Endometrium (tissue), 2 donors: Measurements from ENCODE around the gene ZXDC.

Source experiments
- FAIRE-seq: peaks from 2 replicates; lab custom pipeline; 2012; peaks lifted over from hg19 to GRCh38; lab: Jason Lieb, UNC
- donor health status: control.
- donor health status: control.

Gene ZXDC

DNA sequence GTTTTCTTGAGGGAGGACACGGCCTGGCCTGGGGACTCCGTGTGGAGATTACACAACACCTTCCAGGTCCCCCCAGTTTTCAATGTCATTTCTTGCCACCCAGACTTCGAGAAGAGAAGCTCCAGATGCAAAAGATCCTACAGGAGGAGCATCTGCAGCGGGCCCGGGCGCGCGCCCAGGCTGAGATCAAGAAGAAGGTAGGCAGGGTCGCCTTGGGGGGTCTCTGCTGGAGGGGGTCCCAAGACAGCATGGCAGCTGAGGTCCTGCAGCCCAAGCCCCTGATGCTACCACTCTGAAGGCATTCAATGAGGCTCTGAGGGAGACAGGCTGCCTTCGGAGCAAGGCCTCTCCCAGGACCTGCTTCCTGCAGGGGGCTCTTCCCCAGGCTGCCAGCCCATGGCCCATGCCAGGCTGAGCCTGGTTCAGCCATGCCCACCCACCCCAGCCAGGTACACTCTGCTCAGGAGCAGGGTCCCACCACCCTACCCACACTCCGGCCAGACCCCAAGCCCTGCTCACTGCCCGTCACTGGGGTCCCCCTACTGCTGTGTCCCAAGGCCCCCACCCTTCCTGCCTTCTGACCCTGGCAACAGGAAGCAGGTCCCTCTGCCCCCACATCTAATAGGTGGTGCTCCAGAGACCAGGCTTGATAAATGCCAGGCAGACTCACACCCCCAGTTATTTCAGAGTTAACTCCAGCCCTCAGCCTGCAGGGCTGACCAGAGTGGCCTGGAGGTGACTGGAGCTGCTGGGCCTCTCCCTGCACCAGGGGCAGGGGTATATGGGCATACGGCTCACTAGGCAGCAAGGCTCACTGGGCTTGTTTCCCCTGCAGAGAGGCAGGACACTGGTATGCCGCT lies 40.0 kb downstream of the ZXDC start:
- no peak for FAIRE-seq

DNA sequence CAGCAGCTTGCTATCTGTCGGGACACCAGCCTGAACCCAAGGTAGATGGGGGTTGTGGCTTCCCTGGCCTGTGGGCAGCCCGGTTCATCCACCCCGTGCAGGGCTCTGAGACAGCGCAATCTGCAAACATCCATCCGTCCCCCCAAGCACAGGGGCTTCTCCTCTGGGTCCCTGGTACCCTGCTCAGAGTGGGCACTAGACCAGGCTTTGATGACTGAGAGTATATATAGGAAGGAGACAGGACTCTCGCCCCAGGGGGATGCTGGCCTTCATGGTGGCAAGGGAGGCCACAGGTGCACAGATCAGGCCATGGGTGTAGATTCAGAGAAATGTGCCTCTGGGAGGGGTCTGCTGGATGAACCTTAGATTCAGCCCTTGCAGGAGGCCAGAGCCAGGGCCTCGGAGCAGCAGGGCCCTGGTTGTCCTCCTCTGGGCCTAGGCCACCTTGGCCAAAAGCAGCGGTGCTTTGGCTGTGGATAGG lies 40.7 kb downstream of the ZXDC start:
- FAIRE-seq = no peak

DNA sequence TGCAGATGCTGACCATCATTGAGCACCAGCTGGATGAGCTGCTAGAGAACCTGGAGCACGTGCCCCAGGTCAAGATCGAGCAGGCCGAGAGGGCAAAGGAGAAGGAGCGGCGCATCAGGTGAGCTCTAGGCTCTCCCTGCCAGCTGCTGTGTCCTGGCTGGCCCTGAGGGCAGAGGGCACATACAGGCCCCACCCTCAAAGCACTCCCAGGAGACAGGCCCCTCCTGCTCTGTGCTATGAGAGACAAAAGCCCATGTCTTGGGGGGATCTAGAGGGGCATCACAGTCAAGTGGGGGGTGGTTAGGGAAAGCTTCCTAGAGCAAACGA lies 41.5 kb downstream of the ZXDC start:
- no peak for FAIRE-seq

DNA sequence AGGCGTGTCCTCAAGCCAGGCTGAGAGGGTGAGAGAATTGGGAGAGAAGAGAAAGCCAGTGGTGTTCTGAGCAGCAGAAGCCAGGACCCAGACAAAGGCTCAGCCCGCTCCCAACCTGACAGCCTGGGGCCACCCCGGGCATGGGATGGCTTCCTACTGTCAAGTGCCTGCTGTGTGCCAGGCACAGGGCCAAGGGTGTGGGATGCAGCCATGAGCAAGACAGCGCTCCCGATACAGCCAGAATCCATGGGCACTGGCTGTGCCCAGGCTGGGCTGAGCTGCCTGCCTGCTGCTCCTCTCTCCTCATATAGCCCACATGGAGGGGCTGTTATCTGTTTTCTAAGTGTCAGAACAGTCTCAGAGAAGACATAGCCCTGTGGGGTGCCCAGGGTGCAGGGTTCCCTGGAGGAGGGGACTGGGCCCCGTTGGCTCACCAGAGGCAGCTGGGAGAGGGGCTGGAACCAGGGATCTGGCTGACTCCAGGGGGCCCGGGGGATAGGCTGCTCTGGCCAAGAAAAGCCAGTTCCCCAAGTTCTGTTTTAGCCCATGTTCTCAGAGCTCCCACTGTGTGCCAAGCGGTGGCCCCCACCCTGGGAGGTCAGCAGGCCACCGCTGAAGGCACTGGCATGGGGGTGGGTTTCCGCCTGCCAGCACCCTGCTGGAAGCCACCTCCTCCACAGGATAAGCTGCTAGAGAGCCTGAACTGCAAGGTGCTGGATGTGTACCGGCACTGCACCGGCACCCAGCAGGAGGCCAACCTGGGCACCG lies 42.0 kb downstream of the ZXDC start:
- FAIRE-seq = no peak

DNA sequence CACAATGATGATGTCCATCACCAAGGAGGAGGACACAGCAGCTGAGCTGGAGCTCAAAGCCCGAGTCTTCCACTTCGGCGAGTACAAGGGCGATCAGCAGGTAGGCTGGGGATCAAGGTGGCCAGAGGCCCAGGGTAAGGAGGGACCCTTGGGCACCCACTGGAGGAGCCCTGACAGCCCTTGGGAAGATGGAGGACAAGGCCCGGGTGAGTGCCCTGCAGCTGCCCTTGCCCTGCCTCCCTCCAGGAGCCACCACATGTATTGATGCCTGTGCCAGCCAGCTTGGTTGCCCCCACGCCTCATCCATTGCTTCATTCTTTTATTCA lies 42.6 kb downstream of the ZXDC start:
- no peak for FAIRE-seq

DNA sequence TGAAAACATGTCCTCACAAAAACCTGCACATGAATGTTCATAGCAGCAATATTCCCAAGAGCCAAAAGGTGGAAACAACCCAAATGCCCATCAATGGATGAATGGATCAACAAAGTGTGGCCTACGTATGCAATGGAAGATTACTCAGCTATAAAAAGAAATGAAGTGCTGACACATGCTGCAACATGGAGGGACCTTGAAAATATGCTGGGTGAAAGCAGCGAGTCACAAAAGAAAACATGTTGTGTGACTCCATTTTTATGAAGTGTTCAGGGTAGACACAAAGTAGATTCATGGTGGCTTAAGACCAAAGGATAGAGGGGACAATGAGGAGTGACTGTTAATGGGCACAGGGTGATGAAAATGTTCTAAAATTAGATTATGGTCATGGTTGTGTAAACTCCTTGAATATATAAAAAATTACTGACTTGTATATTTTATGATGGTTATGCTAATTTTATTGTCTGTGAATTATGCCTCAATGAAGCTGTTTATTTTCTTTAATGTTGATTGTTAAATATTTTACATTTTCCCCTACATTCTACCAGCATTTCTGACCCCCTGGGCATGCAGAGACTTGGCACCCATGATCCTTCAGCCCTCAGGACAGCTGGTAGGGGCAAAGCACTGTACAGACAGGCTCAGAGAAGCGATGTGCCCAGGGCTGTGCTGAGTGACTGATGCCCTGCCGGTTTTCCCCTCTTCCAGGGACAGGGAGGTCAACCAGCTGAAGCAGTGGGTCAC lies 43.2 kb downstream of the ZXDC start:
- FAIRE-seq = no peak

DNA sequence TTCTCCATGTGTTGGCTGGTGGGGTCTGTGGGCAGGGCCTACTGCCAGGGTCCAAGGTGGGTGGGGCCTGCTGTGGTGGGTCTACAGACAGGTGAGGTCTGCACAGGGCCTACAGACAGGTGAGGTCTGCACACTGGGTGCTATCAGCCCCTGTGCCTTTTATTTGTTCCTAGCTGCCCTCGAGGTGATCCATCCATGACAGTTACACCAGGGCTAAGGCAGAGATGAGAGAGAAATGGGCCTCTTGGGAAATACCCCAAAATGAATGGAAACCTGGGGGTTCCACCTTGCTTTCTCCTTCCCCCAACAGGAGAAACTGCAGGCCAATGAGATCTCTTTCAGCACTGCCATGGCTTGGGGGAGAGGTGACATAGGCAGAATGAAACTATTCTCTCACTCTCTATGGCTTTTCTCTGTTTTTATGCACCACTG lies 44.6 kb downstream of the ZXDC start:
- no peak for FAIRE-seq

DNA sequence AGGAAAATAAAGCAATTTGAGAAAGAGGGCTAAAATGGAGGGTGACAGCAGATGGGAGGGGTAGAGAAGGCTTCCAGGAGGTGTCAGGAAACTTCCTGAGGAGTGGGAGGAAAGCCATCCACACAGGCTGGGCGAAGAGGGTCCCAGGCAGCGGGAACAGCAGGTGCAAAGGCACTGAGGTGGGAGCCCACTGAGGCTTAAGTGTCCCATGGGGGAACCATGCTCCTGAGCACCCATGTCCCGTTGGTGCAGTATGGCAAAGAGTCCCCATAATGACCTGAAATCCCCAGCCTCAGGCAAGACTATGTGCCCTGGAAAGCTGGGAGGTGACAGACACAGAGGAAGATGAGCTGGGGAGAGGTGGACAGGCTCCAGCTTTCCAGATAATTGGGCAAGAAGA lies 50.9 kb downstream of the ZXDC start:
- no peak for FAIRE-seq

DNA sequence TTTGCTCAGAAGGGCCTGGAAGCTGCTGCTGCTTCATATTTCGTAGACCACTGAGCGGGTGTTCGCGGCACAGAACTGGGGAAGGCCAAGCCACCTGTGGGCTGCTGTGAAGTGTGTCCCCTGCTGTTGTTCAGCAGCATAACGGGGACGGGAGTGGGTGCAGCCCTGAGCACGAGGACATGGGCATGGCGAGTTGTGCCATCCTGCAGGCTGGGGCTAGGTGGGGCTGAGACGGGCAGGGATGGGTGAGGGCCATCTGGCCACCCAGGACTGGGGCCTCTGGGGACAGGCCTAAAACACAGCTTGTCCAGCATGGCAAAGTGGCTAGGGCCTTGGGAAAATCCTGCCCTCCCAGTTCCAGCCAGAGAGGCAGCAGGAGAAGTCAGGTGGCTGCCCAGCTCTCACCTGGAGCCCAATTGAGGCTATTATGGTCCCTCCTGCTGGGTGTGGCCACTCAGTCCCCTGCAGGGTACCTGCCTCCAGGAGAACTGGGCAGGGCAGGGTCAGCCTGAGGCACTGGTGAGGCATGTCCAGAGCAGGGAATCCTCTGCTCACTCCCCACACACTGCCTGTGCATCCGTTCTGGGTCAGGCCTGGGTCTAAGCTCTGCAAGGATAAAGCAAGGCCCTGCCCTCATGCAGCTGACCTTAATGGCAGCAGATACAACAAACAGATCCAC lies 51.5 kb downstream of the ZXDC start:
- FAIRE-seq = no peak

DNA sequence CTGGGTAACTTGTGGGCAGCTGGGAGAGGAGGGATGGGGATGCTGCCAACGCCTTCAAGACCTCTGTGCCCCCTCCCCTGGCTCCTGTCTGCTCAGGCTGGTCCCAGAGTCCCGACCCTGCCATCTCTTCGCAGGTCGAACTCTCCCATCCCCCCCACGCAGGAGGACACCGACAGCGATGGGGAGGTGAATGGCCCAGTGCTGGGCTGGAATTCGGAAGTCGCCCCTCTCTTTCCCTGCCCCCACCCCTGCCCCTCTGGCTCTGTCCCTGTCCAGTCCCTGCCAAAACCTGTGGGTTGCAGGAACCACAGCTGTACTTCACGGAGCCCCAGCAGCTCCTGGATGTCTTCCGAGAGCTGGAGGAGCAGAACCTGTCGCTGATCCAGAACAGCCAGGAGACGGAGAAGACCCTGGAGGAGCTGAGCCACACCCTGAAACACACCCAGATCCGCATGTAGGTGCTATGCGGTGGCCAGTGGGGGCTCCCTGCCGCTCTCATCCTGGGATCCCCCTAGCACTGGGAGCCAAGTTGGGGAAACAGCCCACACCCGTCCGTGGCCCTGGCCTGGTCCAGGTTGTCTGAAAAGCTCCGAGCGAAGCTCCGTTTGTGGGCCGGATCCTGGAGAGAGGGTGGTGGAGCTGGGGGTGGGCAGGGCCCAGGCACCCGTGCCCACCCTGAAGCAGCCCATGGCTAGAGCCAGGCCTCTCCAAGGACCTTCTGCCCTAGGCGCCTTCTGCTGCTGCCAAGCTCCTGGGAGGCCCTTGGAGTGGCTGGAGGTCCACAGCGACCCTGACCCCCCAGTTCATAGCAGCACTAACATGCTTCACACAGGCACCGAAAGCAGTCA lies 52.3 kb downstream of the ZXDC start:
- FAIRE-seq = no peak

DNA sequence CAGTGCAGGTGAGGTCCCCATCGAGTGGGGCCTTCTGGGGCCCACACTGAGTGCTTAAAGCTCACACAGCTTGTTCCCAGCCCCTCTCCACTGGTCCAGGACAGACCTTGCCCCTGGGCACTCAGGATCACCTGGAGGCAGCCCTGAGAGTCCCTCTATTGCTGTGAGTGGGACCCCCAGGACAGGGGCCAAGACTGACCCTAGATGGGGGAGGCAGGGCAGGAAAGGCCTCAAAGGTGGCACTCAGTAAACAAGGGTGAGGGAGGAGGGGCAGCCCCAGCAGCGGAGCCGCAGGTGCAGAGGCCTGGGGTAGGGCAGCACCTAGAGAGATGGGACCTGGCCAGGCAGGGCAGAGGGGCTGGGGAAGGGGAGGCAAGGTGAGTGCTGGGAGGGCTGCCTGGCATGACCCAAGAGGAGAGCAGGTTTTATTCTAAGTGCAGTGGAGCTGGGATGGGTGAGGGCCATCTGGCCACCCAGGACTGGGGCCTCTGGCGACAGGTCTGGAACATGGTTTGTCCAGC lies 53.1 kb downstream of the ZXDC start:
- FAIRE-seq = no peak

DNA sequence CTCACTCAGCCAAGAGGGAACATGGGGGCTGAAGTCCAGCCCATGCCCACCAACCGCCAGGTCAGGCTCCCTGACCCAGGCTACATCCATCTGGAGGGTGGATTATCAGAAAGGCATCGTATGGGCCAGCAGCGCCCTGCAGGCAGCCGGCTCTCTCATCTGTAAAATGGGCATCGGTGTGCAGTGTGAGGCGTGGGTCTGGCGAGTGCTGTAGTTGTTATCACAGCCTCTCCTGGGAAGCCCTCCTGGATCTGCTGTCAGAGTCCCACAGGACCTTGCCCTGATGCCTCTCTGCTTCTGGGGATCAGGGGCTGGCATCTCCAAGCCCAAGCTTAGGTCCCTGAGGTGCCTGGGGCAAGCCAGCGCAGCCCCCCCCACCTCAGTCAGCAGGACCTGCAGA lies 53.6 kb downstream of the ZXDC start:
- FAIRE-seq = no peak

DNA sequence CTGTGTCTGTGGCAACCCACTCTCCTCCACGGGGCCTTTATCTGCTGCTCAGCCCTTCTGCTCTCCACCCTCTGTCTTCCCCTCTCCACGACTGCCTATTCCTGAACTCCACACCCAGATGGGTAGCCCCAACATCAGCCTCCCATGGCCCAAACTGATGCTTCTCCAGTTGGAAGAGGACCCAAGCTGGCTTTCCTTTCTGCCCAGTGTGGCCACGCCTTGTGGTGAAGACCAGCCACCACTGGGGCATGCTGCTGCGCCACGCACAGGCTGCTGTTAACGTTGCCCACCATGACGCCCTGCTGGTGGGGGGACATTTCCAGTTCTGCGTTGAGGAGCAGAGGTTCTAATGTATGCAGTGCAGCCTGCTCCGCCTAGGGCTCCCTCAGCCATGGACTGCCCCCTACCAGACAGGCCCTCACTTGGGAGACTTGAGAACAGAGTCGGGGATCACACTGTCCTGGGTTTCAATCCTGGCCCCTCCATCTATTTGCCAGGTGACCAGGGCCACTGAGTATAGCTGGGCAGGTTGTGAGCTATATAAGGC lies 54.0 kb downstream of the ZXDC start:
- no peak for FAIRE-seq

DNA sequence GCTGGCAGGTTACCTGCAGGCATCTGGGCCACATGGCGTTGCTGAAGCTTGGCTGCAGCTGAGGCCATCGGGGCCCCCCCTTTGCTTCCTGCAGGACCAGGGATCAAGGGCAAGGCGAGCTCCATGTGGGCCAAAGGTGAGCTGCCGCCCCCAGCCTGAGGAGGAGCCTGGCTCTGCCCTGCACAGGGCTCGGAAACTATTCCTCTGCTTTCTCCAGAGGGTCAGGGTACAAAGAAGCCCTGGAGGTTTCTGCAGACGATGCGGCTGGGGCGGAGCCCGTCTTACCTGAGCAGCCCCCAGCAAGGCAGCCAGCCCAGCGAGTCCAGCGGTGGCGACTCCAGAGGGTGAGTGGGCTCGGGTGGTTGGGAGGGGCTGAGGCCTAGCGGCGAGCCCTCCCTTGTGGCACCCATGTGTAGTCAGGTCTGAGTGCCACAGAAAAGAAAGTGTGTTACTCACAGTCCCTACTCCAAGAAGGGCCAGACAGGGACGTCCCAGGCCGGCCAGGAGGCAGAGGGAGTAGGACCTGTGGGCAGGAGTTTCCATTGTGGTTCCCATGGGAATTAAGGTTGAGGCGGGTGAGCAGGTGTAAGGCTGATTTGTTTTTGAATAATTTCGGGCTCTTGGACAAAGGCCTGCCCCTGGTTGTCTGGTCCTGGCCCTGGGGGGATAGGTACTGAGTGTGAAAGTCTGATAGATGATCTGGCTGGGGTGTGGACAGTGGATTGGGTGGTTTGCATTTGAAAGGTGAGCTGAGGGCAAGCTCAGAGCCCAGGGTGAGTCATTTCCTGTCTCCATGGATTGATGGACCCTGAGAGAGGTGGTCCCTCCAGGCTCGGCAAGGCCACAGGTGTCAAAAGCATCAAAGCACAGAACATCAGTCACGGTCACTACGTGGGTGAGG lies 55.6 kb downstream of the ZXDC start:
- FAIRE-seq = no peak

DNA sequence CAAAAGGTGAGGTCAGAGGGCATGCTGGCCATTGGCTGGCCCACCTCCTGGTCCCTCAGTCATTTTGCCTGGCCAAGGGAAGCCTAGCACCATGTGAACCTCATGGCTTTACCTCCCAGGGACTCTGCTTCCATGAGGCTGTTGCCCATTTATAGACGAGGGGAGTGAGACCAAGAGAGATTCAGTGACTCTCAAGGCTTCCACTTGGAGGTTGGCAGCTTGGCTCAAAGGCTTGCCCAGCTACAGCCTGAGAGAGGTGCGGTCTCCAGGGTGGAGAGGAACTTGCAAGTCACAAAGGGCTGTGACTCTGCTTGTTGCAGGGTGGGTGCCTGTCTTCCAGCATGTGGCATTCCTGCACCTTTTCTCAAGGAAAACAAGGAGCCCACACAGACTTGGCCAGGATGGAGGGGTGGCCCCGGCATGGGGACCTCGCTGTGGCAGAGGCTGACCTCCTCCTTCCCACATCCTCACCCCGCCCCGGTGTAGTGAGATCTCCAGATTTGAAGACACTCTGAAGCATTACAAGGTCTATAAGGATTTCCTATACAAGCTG lies 56.5 kb downstream of the ZXDC start:
- FAIRE-seq = no peak

DNA sequence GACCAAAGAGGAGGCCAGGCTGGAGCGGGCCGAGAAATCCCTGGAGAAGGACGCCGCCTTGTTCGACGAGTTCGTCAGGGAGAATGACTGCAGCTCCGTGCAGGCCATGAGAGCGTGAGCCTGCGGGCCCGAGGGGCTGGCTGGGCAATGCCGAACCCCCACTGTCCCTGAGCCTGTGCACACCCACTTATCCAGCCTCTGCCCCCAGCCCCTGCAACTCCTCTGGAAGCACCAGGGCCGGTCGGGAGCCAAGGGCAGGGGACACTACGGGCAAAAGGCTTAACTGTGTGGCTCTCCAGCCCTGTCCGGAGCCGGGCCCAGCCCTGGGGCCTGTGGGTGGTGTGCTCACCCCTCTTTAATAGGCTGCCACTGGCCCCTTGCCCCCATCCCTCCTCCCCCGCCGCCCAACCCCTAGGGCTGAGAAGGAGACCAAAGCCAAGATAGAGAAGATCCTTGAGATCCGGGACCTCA lies 57.0 kb downstream of the ZXDC start:
- no peak for FAIRE-seq

DNA sequence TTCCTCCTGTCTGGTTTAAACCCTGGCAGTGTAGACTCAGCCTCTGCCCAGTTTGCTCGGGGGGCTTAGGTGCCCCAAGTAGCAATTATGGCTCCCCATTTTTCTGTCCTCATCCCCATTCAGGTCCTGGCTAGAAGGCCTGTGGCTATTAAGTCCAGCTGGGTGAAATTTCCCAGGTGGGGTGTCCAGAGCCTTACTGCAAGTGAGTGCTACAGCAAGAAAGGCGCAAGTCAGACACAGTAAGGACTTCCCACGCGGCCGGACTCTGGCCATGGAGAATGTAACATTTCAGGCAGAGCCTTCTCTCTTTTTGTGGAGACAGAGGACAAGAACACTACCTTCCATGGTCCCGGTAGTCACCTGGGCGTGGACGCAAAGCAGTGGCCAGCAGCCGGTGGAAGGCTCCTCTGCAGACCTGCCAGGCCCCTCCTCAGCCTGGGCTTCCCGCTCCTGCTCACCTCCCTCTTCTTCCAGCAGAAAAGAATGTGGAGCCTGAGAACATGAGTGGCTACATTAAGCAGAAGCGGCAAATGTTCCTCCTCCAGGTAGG lies 57.6 kb downstream of the ZXDC start:
- FAIRE-seq = no peak

DNA sequence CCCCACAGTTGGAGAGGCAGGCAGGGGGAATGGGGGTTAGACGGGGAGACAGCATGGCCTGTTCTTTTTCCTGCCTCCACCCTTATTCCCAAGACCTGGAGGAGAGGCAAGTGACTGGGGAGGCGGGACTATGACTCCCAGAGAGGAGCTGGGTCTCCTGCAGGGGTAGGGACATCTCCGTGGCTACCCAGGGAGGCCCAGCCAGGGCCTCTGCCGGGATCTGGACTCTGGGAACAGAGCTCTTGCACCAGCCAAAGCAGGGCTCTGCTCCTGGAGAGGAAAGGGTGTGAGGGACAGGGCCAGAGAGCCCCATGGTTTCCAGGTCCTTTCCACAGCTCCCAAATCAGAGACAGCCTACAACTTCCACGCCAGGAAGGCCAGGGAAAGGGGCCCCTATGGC lies 58.2 kb downstream of the ZXDC start:
- no peak for FAIRE-seq

DNA sequence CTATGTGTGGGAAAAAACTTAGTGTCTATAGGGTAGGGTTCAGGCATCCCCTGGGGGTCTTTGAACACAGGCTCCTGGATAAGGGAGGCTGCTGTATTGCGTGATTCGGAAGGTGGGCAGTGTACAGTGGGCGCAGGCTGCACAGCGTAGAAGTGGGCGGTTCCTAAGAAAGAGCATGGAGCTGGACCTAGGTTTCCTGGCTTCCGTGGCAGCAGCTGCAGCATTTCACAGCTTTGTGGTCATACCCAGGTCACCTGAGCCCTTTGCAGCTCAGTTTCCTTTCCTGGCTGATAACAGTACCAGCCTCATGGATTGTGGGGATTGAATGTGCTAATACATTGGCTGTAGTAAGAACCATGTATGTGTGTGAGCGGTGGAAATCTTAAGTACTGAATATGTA lies 58.7 kb downstream of the ZXDC start:
- FAIRE-seq = no peak
